Measurements from ENCODE around the gene DNAH1. TPM values are rescaled to one million over a fixed set of nuclear protein-coding genes. Genes with fewer than 3 reads are reported as not detected.

DNAH1 gene
- total and polyA plus RNA-seq, 9 donors: 3.1 to 15.7 (median 7.8) TPM

- H3K36me3 ChIP-seq: no peaks in the 10 kb centered on the region
- no peaks in the 10 kb centered on the region for H3K9me3 ChIP-seq
- TF ChIP-seq POLR2A (IDR thresholded peaks at IDR 0.05): no peak
- TF ChIP-seq CTCF (IDR thresholded peaks at IDR 0.05): no peak
- TF ChIP-seq EP300 (IDR thresholded peaks at IDR 0.05): no peak
- no peak overlapping the region for H3K27ac ChIP-seq
- H3K4me1 ChIP-seq (ENCODE audit: insufficient read depth): no peaks in the 10 kb centered on the region
- WGBS, 3 donors: 88 to 91% (median 89%) methylated on average over 19 of the region's 19 CpGs
- H3K4me3 ChIP-seq: no peak overlapping the region
- DNase-seq: no peak
- no peaks in the 10 kb centered on the region for H3K27me3 ChIP-seq
- intact Hi-C loops (cut with DNase I): no loop called here
Measured at GRCh38 chr3:52364322-52365035, 48.4 kb downstream of the DNAH1 start.

GRCh38 chr3:52366527-52366926, 50.4 kb downstream of the DNAH1 start:
- TF ChIP-seq CTCF (IDR thresholded peaks at IDR 0.05) (no peak), POLR2A (IDR thresholded peaks at IDR 0.05) (no peak), EP300 (IDR thresholded peaks at IDR 0.05) (no peak)
- H3K27me3 ChIP-seq: no peaks in the 10 kb centered on the region
- no peaks in the 10 kb centered on the region for H3K36me3 ChIP-seq
- intact Hi-C loops (cut with DNase I): no loop called here
- H3K4me3 ChIP-seq: no peak overlapping the region
- H3K27ac ChIP-seq: no peak overlapping the region
- H3K9me3 ChIP-seq: no peaks in the 10 kb centered on the region
- no peaks in the 10 kb centered on the region for H3K4me1 ChIP-seq (ENCODE audit: insufficient read depth)
- no peak for DNase-seq
- WGBS, 3 donors: 81 to 86% (median 86%) methylated on average over 9 to 10 of the region's 10 CpGs

- intact Hi-C loops (cut with DNase I): no loop called here
- Histone ChIP-seq H3K4me1 (ENCODE audit: insufficient read depth) (no peaks in the 10 kb centered on the region), H3K9me3 (no peaks in the 10 kb centered on the region), H3K4me3 (no peak overlapping the region), H3K27ac (no peak overlapping the region), H3K36me3 (no peaks in the 10 kb centered on the region), H3K27me3 (no peaks in the 10 kb centered on the region)
- TF ChIP-seq EP300 (IDR thresholded peaks at IDR 0.05) (no peak), POLR2A (IDR thresholded peaks at IDR 0.05) (no peak), CTCF (IDR thresholded peaks at IDR 0.05) (no peak)
- no peak for DNase-seq
- WGBS, 3 donors: 38 to 45% (median 43%) methylated on average over 19 of the region's 19 CpGs
Measured at GRCh38 chr3:52367891-52368880, 52.1 kb downstream of the DNAH1 start.

- intact Hi-C loops (cut with DNase I): no loop called here
- TF ChIP-seq EP300 (IDR thresholded peaks at IDR 0.05) (no peak), POLR2A (IDR thresholded peaks at IDR 0.05) (no peak), CTCF (IDR thresholded peaks at IDR 0.05) (no peak)
- Histone ChIP-seq H3K9me3 (no peaks in the 10 kb centered on the region), H3K27me3 (no peaks in the 10 kb centered on the region), H3K27ac (no peak overlapping the region), H3K36me3 (no peaks in the 10 kb centered on the region), H3K4me1 (ENCODE audit: insufficient read depth) (no peaks in the 10 kb centered on the region), H3K4me3 (no peak overlapping the region)
- no peak for DNase-seq
- 86 to 93% (median 89%) methylated on average over 13 of the region's 13 CpGs for WGBS, 3 donors
Measured at GRCh38 chr3:52370531-52370930, 54.4 kb downstream of the DNAH1 start.
